AG04449 (cell line): ENCODE data around the gene PLIN1.

Experiments used
- CTCF ChIA-PET: fragments of 350-600 bp; formaldehyde crosslinking; extraction: SDS; loops from one replicate; lab custom pipeline; 2021; ENCODE audit warnings: antibody characterized with exemption; lab: Yijun Ruan, JAX
- POLR2A ChIA-PET: fragments of 400-600, 350-600 bp; formaldehyde crosslinking; extraction: SDS; loops from one replicate; lab custom pipeline; 2020; ENCODE audit warnings: antibody characterized with exemption, inconsistent platforms; lab: Yijun Ruan, JAX
- DNase-seq: peaks from one replicate; pipeline ENCODE4 v3.0.0-alpha.2; 2010; ENCODE audit warnings: low read depth, low spot score
- H3K4me3 ChIP-seq: 2 replicates; pipeline ENCODE4 v1.5.1; 2011; ENCODE audit warnings: low read depth, mild to moderate bottlenecking, control low read depth, low read length
- TF ChIP-seq, protein P1 (sequence below): IDR thresholded peaks from one replicate; pipeline ENCODE4 v1.5.1; 2011; ENCODE audit warnings: mild to moderate bottlenecking, moderate library complexity, low read length, control low read depth, inconsistent platforms; ENCODE audit not compliant: insufficient read depth; ENCODE audit errors: missing control alignments

Gene PLIN1

GRCh38 chr15:89657686-89658200 is 21.4 kb downstream of the PLIN1 start:
- ChIA-PET CTCF (interaction anchor here (1.6 to 3.7 kb wide), 3 partner anchors 8 to 13 kb away, joined by 3 to 37 read pairs (median 7); no protein-coding TSS in a partner anchor), POLR2A (no interaction called here)
- TF ChIP-seq, protein P1, sequence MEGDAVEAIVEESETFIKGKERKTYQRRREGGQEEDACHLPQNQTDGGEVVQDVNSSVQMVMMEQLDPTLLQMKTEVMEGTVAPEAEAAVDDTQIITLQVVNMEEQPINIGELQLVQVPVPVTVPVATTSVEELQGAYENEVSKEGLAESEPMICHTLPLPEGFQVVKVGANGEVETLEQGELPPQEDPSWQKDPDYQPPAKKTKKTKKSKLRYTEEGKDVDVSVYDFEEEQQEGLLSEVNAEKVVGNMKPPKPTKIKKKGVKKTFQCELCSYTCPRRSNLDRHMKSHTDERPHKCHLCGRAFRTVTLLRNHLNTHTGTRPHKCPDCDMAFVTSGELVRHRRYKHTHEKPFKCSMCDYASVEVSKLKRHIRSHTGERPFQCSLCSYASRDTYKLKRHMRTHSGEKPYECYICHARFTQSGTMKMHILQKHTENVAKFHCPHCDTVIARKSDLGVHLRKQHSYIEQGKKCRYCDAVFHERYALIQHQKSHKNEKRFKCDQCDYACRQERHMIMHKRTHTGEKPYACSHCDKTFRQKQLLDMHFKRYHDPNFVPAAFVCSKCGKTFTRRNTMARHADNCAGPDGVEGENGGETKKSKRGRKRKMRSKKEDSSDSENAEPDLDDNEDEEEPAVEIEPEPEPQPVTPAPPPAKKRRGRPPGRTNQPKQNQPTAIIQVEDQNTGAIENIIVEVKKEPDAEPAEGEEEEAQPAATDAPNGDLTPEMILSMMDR = no peak
- no peak for DNase-seq
- H3K4me3 ChIP-seq = no peak overlapping the region

- TF ChIP-seq, protein P1 = no peak
- DNase-seq = no peak
- no peak overlapping the region for H3K4me3 ChIP-seq
- CTCF ChIA-PET = interaction anchor here (0.9 to 3.7 kb wide), 2 partner anchors 9 to 13 kb away, joined by 3 to 37 read pairs; no protein-coding TSS in a partner anchor
- POLR2A ChIA-PET = no interaction called here
Measured at GRCh38 chr15:89656116-89656815, 22.9 kb downstream of the PLIN1 start.

DNA sequence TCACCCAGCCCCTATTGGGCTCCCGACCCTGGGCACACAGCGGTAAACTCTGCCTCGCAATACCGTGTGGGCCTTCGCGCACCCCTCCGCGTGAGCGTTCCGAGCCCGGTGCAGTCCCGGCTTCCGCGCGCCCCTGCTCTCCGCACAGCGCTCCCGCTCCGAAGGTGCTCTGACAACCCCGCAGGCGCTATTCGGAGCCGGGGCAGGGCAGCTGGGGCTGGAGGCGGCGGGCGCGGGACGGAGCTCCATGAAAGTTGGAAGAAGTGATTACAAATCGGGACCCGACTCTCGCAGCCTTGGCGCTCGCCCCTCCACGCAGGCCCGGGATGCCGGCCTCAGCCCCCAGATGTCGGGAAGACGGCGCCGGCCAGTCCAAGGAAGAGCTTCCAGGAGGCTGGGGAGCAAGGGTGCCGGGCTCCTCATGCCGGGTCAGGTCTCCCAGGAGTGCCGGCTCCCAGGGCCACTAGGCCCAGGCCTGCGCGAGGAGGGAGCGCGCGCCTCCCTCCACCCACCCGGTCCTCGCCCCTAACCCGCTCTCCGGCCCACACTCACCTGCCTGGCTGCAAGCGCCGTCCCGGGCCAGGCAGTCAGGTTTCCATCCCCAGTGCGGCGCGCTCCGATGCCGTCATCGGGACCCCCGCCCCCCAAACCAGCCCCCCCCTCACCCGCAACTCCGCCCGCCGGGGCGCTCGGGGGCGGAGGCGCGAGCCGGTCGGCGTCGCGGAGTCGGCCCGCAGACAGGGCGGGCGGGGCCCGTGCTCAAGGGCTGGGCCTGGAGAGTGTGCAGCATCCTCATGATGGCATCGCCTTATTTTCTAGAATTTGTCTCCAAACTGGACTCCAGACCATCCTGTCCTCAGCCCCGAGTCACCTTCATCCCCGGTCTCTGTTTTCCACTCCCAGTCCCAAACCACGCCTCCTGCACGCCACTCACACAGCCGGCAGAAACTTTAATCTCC is 24.0 kb downstream of the PLIN1 start, which contains the start of gene KIF7:
Gene KIF7, minus strand, starts transcription at position 621 of the 959 bp plus-strand sequence. CDS start 2,537 bp downstream, outside the sequence.
- POLR2A ChIA-PET = interaction anchor here (1.1 kb wide), 1 partner anchor 24 kb away, joined by 3 read pairs; no protein-coding TSS in a partner anchor
- H3K4me3 ChIP-seq = peak within 1 kb of the TSS; percentile 78
- TF ChIP-seq, protein P1 = no peak
- no peak for DNase-seq
- CTCF ChIA-PET = interaction anchor here (1.2 to 1.6 kb wide), 2 partner anchors 9 to 25 kb away, joined by 3 to 6 read pairs; no protein-coding TSS in a partner anchor

DNA sequence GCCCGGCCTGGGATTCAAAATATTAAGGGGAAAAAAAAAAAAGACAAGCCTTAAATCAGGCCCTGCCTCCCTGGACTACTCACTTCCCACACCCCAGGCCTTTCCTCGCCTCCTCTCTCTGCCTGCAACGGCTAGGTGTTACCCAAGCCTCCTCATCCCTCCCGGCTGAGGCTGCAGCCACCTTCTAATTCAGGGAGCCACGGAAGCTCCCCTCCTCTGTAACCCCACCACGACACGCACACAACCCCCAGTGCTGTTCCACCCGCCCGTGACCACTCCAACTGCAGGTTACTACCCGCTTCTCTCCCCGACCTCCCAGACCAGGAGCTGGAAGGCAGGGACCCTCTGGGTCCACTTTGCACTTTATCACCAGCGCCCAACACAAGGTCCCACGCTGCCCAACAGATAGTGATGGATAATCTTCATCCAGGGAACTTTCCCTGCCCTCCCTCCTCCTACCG is 24.8 kb downstream of the PLIN1 start:
- DNase-seq = no peak
- H3K4me3 ChIP-seq = peak overlapping the region; percentile 78
- TF ChIP-seq, protein P1 = no peak
- ChIA-PET POLR2A (interaction anchor here (1.1 kb wide), 1 partner anchor 24 kb away, joined by 3 read pairs; no protein-coding TSS in a partner anchor), CTCF (interaction anchor here (1.2 to 1.6 kb wide), 2 partner anchors 8 to 26 kb away, joined by 3 to 6 read pairs; no protein-coding TSS in a partner anchor)

GRCh38 chr15:89653578-89653977 is 25.6 kb downstream of the PLIN1 start:
- no peak overlapping the region for H3K4me3 ChIP-seq
- TF ChIP-seq, protein P1 = no peak
- POLR2A ChIA-PET = no interaction called here
- CTCF ChIA-PET = no interaction called here
- no peak for DNase-seq
